DND-41 (cell line): ENCODE data around the gene HOXD8.

Experiments
- ATAC-seq: fragments of 200-7000 bp; cut with Tn5 transposase; 3 replicates; pipeline ENCODE4 v1.9.1; 2021; ENCODE audit warnings: low read depth; ENCODE audit not compliant: insufficient read depth
- DNase-seq: peaks from one replicate; pipeline ENCODE4 v3.0.0-alpha.2; 2020
- H2AFZ ChIP-seq: 2 replicates; pipeline ENCODE4 v1.6.0; 2012; ENCODE audit warnings: low read depth, low read length
- H3K27ac ChIP-seq: 2 replicates; pipeline ENCODE4 v1.5.1; 2012; ENCODE audit warnings: low read length, inconsistent platforms
- H3K27me3 ChIP-seq: fragments of 200-600 bp; sonication (generic); 2 replicates; pipeline ENCODE4 v1.6.0; 2012; ENCODE audit warnings: low read length, mild to moderate bottlenecking, inconsistent platforms; ENCODE audit not compliant: insufficient read depth, poor library complexity
- H3K36me3 ChIP-seq: 2 replicates; pipeline ENCODE4 v1.5.1; 2012; ENCODE audit warnings: low read length, inconsistent platforms; ENCODE audit not compliant: insufficient read depth
- H3K4me1 ChIP-seq: 2 replicates; pipeline ENCODE4 v1.5.1; 2012; ENCODE audit warnings: mild to moderate bottlenecking, low read length; ENCODE audit not compliant: insufficient read depth
- H3K4me2 ChIP-seq: 2 replicates; pipeline ENCODE4 v1.6.0; 2012; ENCODE audit warnings: mild to moderate bottlenecking, moderate library complexity, low read length, inconsistent platforms; ENCODE audit not compliant: insufficient read depth
- H3K4me3 ChIP-seq, 2 experiments: fragments of 200-600 bp in 1 of 2; shearing (Covaris generic) in 1 of 2; 2 replicates each; pipeline ENCODE4 v1.5.1; 2012 to 2016; ENCODE audit warnings: inconsistent platforms in 2 of 2, low read length in 2 of 2, mild to moderate bottlenecking in 2 of 2, low read depth in 1 of 2, moderate library complexity in 1 of 2
- H3K79me2 ChIP-seq: 2 replicates; pipeline ENCODE4 v1.6.0; 2012; ENCODE audit warnings: low read length, inconsistent platforms; ENCODE audit not compliant: insufficient read depth
- H3K9ac ChIP-seq: 2 replicates; pipeline ENCODE4 v1.6.0; 2012; ENCODE audit warnings: low read depth, mild to moderate bottlenecking, inconsistent platforms, low read length, moderate library complexity
- H3K9me3 ChIP-seq: 2 replicates; pipeline ENCODE4 v1.5.1; 2012; ENCODE audit warnings: low read length, moderate library complexity, mild to moderate bottlenecking, inconsistent platforms; ENCODE audit not compliant: insufficient read depth, severe bottlenecking
- H4K20me1 ChIP-seq: 2 replicates; pipeline ENCODE4 v1.6.0; 2012; ENCODE audit warnings: low read length; ENCODE audit not compliant: insufficient read depth
- EZH2 ChIP-seq: IDR thresholded peaks from 3 replicates; pipeline ENCODE4 v1.6.1; 2012; ENCODE audit warnings: borderline replicate concordance, low read depth, mild to moderate bottlenecking, moderate library complexity, low read length, inconsistent platforms; ENCODE audit not compliant: severe bottlenecking
- TF ChIP-seq, protein P1 (sequence below): IDR thresholded peaks from 2 replicates; pipeline ENCODE4 v1.5.1; 2012; ENCODE audit warnings: borderline replicate concordance, low read length, moderate library complexity, mild to moderate bottlenecking; ENCODE audit not compliant: poor library complexity, severe bottlenecking; ENCODE audit errors: extremely low read depth

Gene HOXD8

DNA sequence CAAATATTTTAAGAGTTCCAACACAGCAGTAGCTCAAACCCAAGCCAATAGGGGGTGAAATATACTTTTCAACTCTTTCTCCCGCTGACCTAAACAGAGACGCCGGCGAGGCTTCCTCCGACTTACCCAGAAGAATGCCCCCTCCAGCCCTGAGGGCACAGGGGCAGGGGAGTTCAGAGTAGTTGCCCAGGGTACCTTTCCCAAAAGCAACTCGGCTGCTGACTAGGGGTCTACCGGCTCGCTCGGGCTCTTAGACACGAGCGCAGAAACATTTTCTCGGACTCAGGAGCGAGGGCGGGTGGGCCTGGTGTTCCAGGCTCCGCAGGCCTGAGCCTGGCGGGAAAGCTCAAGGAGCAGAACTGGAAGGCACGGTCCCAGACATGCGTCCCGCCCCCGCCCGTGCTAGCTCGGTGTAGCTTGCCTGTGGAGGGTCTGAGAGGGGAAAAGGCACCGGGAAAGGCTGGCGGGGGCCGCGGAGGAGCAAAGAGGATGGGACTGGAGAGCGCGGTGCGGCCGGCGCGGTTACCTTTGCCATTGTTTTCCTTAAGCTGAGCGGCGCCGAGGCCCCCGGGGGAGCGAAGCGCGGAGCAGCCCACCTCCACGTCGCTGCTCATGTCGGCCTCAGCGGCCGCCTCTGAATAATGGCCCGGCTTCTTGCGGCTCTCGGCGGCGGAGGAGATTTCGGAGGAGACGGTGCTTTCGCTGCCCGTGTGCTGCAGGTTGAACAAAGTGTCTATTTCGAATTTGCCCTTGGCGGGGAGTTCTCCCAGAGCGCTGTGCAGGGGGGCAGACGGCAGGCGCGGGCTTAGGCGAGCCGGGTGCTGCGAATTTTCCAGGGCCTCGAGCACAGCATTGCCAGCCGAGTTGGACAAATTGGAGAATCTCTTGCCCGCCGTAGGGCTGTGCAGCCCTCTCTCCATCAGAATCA is 46.4 kb upstream of the HOXD8 start:
- Histone ChIP-seq H3K4me3 (no peak overlapping the region), H3K4me2 (no peak overlapping the region), H3K36me3 (no peaks in the 10 kb centered on the region), H3K9me3 (no peaks in the 10 kb centered on the region), H3K4me1 (peaks cover 6% of the 10 kb centered on the region), H3K79me2 (no peaks in the 10 kb centered on the region), H3K27me3 (no peaks in the 10 kb centered on the region), H4K20me1 (no peaks in the 10 kb centered on the region), H2AFZ (no peak overlapping the region), H3K9ac (no peak overlapping the region), H3K27ac (no peak overlapping the region)
- no peak for ATAC-seq
- no peak for TF ChIP-seq EZH2
- TF ChIP-seq, protein P1, sequence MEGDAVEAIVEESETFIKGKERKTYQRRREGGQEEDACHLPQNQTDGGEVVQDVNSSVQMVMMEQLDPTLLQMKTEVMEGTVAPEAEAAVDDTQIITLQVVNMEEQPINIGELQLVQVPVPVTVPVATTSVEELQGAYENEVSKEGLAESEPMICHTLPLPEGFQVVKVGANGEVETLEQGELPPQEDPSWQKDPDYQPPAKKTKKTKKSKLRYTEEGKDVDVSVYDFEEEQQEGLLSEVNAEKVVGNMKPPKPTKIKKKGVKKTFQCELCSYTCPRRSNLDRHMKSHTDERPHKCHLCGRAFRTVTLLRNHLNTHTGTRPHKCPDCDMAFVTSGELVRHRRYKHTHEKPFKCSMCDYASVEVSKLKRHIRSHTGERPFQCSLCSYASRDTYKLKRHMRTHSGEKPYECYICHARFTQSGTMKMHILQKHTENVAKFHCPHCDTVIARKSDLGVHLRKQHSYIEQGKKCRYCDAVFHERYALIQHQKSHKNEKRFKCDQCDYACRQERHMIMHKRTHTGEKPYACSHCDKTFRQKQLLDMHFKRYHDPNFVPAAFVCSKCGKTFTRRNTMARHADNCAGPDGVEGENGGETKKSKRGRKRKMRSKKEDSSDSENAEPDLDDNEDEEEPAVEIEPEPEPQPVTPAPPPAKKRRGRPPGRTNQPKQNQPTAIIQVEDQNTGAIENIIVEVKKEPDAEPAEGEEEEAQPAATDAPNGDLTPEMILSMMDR = no peak
- DNase-seq = no peak

DNA sequence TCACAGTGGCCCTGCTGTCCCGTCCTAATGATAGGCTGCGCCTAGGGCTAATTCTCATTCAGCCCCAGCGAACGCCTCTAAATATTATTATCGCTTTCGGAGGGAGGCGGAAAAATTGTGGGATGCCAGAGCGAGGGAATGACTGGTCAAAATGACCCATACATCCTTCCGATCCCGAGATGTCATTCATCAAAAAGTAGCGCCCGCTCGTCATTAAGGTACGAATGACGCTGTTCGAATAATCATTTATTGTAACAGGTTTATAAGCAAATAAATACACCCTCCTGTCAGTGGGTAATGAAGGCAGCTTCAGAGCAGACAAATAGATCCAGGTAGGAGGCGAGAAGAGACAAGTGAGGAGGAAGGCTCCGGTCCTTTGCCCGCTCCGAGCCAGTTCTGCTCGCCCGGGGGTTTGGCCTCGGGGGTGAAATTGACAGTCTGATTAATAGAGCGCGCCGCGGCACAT is 45.7 kb upstream of the HOXD8 start, which contains the start of gene EVX2:
TSS of gene EVX2 (minus strand) at position 167 of the 466 bp plus-strand sequence. CDS start 186 bp downstream, outside the sequence.
- no peak within 1 kb of the TSS for H2AFZ ChIP-seq
- H3K9ac ChIP-seq = no peak within 1 kb of the TSS
- H3K4me2 ChIP-seq = no peak within 1 kb of the TSS
- no peaks in the 10 kb centered on the region for H4K20me1 ChIP-seq
- H3K27me3 ChIP-seq = no peaks in the 10 kb centered on the region
- no peaks in the 10 kb centered on the region for H3K79me2 ChIP-seq
- no peak within 1 kb of the TSS for H3K27ac ChIP-seq
- TF ChIP-seq, protein P1 = no peak
- TF ChIP-seq EZH2 = no peak
- ATAC-seq = no peak
- H3K9me3 ChIP-seq = no peaks in the 10 kb centered on the region
- H3K36me3 ChIP-seq = no peaks in the 10 kb centered on the region
- DNase-seq = no peak
- peaks cover 9% of the 10 kb centered on the region for H3K4me1 ChIP-seq
- H3K4me3 ChIP-seq = no peak within 1 kb of the TSS

DNA sequence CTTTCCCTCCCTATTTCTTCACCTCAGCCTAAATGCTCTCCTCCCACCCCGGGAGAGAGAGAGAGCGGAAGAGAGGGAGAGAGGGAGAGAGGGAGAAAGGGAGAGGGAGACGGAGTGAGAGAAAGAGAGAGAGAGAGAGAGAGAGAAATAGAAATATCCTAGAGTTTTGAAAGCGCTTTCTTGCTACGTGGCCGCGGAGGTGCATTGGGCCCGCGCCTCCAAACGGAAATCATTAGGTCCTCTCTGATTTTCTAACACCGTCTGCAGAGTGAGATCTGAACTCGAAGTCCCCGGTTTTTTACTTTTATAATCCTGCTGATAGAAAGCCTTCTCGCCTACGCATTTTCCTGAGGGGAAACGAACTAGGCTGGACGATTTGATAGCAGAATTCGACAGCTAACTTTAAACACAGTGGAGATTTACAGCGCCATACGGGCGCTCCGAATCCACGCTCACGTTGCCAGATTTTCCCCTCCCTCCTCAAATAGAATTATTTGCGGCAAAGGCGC is 44.8 kb upstream of the HOXD8 start:
- no peak overlapping the region for H3K4me2 ChIP-seq
- no peaks in the 10 kb centered on the region for H3K27me3 ChIP-seq

More for the DNA sequence above, 44.8 kb upstream of the HOXD8 start:
- TF ChIP-seq, protein P1 = no peak
- no peak for TF ChIP-seq EZH2
- DNase-seq (no peak), ATAC-seq (no peak)
- no peaks in the 10 kb centered on the region for H4K20me1 ChIP-seq
- no peak overlapping the region for H3K9ac ChIP-seq
- H3K4me1 ChIP-seq = peaks cover 9% of the 10 kb centered on the region
- no peaks in the 10 kb centered on the region for H3K79me2 ChIP-seq
- H3K27ac ChIP-seq = no peak overlapping the region
- H3K9me3 ChIP-seq = no peaks in the 10 kb centered on the region
- H3K4me3 ChIP-seq = no peak overlapping the region
- H3K36me3 ChIP-seq = no peaks in the 10 kb centered on the region
- no peak overlapping the region for H2AFZ ChIP-seq
